ENCODE data around the gene GLRA3.

DNA sequence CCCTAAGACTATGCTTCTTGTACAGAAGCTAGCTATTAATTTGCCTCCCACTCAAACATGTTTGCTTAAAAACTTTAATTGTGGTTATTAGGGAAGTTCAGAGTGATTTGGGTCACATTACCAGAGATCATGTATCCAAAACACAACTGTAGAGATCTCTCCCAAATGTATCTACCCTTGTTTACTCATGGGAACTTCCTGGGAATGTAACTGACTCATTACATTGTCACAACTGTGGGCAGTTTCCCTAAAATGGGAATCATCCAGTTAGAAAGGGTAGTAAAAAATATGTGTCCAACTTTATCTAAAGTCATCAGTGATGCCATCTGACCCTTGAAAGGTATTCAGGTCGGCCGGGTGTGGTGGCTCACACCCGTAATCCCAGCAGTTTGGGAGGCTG lies 40.3 kb upstream of the GLRA3 start:
- TF ChIP-seq TAF1 (IDR thresholded peaks at IDR 0.05; ENCODE audit: low read depth) (no peak), EGR1 (IDR thresholded peaks at IDR 0.05) (no peak), EP300 (IDR thresholded peaks at IDR 0.05; ENCODE audit: borderline replicate concordance) (no peak), RAD21 (IDR thresholded peaks at IDR 0.05; ENCODE audit: low read depth) (no peak), TEAD4 (IDR thresholded peaks at IDR 0.05) (no peak), TCF12 (IDR thresholded peaks at IDR 0.05; ENCODE audit: low read depth) (no peak), CREB1 (IDR thresholded peaks at IDR 0.05; ENCODE audit: low read depth) (no peak), FOXM1 (IDR thresholded peaks at IDR 0.05; ENCODE audit: borderline replicate concordance, low read depth) (no peak), YY1 (IDR thresholded peaks at IDR 0.05; ENCODE audit: low read depth) (no peak), ZBTB7A (IDR thresholded peaks at IDR 0.05; ENCODE audit: low read depth) (no peak)
- TF ChIP-seq, protein P1, sequence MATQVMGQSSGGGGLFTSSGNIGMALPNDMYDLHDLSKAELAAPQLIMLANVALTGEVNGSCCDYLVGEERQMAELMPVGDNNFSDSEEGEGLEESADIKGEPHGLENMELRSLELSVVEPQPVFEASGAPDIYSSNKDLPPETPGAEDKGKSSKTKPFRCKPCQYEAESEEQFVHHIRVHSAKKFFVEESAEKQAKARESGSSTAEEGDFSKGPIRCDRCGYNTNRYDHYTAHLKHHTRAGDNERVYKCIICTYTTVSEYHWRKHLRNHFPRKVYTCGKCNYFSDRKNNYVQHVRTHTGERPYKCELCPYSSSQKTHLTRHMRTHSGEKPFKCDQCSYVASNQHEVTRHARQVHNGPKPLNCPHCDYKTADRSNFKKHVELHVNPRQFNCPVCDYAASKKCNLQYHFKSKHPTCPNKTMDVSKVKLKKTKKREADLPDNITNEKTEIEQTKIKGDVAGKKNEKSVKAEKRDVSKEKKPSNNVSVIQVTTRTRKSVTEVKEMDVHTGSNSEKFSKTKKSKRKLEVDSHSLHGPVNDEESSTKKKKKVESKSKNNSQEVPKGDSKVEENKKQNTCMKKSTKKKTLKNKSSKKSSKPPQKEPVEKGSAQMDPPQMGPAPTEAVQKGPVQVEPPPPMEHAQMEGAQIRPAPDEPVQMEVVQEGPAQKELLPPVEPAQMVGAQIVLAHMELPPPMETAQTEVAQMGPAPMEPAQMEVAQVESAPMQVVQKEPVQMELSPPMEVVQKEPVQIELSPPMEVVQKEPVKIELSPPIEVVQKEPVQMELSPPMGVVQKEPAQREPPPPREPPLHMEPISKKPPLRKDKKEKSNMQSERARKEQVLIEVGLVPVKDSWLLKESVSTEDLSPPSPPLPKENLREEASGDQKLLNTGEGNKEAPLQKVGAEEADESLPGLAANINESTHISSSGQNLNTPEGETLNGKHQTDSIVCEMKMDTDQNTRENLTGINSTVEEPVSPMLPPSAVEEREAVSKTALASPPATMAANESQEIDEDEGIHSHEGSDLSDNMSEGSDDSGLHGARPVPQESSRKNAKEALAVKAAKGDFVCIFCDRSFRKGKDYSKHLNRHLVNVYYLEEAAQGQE (IDR thresholded peaks at IDR 0.05; ENCODE audit: low read depth) = no peak
- TF ChIP-seq, protein P2, sequence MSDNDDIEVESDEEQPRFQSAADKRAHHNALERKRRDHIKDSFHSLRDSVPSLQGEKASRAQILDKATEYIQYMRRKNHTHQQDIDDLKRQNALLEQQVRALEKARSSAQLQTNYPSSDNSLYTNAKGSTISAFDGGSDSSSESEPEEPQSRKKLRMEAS (IDR thresholded peaks at IDR 0.05) = no peak

Measured in Ishikawa (cell line).